ENCODE measurements around the gene ELAPOR1. TPM values are rescaled to one million over a fixed set of nuclear protein-coding genes. Genes with fewer than 3 reads are reported as not detected.

ELAPOR1 gene
- total and polyA plus RNA-seq, 9 of the 15 experiments (the other 6 are each of a cell fraction or from before 2014, with no cell fraction given), result 0.07 to 1.2 (median 0.18) TPM

DNA sequence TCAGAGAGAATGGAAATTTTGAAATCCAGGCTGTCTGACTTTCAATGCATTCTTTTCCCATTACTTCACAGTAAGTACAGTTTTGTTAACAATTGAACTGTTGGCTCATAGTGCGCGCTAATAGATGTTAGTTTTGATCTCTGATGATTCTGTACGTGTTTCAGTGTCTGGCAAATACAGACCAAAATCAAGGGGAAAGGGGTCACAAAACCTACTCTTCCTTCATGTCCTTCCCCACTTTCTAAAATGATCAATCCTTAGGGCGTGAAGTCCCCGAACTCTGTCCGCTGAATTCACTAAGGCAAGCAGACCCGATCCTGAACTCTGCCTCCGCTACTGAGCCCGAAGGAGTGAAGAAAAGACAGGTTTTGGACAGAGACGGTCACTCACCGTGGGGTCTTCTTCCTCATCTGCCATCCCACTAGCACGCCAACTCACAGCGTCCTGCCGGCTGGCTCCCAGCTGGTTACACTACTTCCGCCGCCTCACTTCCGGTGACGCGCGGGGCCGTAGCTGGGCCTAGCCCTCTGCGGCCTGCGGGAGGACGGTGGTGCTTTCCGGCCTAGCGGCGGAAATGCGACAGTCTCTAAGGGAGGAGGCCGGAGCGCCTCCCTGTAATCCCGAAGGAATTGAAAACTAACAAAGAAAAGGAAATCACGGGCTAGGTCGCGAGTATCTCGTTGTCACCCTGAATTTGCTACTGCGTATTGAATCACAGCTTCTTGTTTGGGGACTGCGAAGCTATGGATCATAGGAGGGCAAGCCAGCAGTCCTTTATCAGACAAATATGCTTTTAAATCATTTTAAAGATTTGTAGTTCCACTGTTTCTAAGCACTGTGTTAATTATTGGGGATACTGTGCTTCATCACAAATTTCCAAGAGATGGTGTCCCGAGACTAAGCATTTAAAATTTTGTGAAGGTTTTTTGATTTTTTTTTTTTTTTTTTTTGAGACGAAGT lies 38.1 kb upstream of the ELAPOR1 start, which contains the start of gene TAF13 (continued):
- TF ChIP-seq SPI1 (IDR thresholded peaks at IDR 0.05; ENCODE audit: borderline replicate concordance, low read depth, low read length), result peak; percentile 46; the same call in 1 of the 2 replicates
- no peak for TF ChIP-seq GATAD2B (IDR thresholded peaks at IDR 0.05; ENCODE audit: borderline replicate concordance)
- no peak for TF ChIP-seq SRSF7 (optimal IDR thresholded peaks at IDR 0.05; ENCODE audit: low read depth, low read length)
- peak in 1 of 2 experiments; percentile 95; a peak in 2 of 4 replicates for TF ChIP-seq KDM4B (IDR thresholded peaks at IDR 0.05; ENCODE audit: borderline replicate concordance in 2 of 2, low read depth in 1 of 2)
- TF ChIP-seq, protein P1, sequence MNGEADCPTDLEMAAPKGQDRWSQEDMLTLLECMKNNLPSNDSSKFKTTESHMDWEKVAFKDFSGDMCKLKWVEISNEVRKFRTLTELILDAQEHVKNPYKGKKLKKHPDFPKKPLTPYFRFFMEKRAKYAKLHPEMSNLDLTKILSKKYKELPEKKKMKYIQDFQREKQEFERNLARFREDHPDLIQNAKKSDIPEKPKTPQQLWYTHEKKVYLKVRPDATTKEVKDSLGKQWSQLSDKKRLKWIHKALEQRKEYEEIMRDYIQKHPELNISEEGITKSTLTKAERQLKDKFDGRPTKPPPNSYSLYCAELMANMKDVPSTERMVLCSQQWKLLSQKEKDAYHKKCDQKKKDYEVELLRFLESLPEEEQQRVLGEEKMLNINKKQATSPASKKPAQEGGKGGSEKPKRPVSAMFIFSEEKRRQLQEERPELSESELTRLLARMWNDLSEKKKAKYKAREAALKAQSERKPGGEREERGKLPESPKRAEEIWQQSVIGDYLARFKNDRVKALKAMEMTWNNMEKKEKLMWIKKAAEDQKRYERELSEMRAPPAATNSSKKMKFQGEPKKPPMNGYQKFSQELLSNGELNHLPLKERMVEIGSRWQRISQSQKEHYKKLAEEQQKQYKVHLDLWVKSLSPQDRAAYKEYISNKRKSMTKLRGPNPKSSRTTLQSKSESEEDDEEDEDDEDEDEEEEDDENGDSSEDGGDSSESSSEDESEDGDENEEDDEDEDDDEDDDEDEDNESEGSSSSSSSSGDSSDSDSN (IDR thresholded peaks at IDR 0.05; ENCODE audit: borderline replicate concordance in 1 of 2, low read depth in 2 of 2, low read length in 2 of 2), result no peak
- TF ChIP-seq, protein P2, sequence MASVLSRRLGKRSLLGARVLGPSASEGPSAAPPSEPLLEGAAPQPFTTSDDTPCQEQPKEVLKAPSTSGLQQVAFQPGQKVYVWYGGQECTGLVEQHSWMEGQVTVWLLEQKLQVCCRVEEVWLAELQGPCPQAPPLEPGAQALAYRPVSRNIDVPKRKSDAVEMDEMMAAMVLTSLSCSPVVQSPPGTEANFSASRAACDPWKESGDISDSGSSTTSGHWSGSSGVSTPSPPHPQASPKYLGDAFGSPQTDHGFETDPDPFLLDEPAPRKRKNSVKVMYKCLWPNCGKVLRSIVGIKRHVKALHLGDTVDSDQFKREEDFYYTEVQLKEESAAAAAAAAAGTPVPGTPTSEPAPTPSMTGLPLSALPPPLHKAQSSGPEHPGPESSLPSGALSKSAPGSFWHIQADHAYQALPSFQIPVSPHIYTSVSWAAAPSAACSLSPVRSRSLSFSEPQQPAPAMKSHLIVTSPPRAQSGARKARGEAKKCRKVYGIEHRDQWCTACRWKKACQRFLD (CRISPR knock-in tag; IDR thresholded peaks at IDR 0.05), result peak; percentile 96
- TF ChIP-seq ZNF197 (CRISPR knock-in tag; IDR thresholded peaks at IDR 0.05; ENCODE audit: low read depth), result no peak
- TF ChIP-seq CCAR2 (IDR thresholded peaks at IDR 0.05; ENCODE audit: low read depth, low read length), result no peak
- no peak; the same call in 1 of the 2 replicates for TF ChIP-seq ZZZ3 (IDR thresholded peaks at IDR 0.05)
- TF ChIP-seq MYNN (IDR thresholded peaks at IDR 0.05), result 0 out of 2 replicates have a peak, but pooled peaks have one; percentile 47
- TF ChIP-seq MYNN (CRISPR knock-in tag; IDR thresholded peaks at IDR 0.05), result no peak
- 0 out of 2 replicates have a peak, but pooled peaks have one; percentile 53 for TF ChIP-seq GMEB1 (CRISPR knock-in tag; IDR thresholded peaks at IDR 0.05)
- no peak for TF ChIP-seq ZNF175 (CRISPR knock-in tag; IDR thresholded peaks at IDR 0.05; ENCODE audit: low read depth)
- TF ChIP-seq MED1 (CRISPR knock-in tag; IDR thresholded peaks at IDR 0.05; ENCODE audit: borderline replicate concordance), result no peak
- no peak for TF ChIP-seq RFX5 (IDR thresholded peaks at IDR 0.05; ENCODE audit: low read depth, low read length)
- TF ChIP-seq ZEB2 (IDR thresholded peaks at IDR 0.05), result no peak
- peak; percentile 30 for TF ChIP-seq ZFP36 (IDR thresholded peaks at IDR 0.05; ENCODE audit: low read depth, low read length, partially characterized antibody)
- TF ChIP-seq POLR2AphosphoS2 (IDR thresholded peaks at IDR 0.05; ENCODE audit: low read length), result peak; percentile 90; the same call in 1 of the 2 replicates
- TF ChIP-seq ELF4 (CRISPR knock-in tag; IDR thresholded peaks at IDR 0.05), result peak; percentile 34; the same call in 1 of the 2 replicates
- TF ChIP-seq ZNF696 (CRISPR knock-in tag; conservative IDR thresholded peaks at IDR 0.05), result no peak

Measured in K562 (cell line).